Endothelial cell of umbilical vein (primary cell): ENCODE data around the gene IRF9.

Experiments used
- CTCF ChIP-seq, 2 donors: IDR thresholded peaks; 1 replicate in 1 of 2; 2 replicates in 1 of 2; pipeline ENCODE4 v1.5.1; 2011; ENCODE audit warnings: low read length in 2 of 2, mild to moderate bottlenecking in 2 of 2, moderate library complexity in 2 of 2, control low read depth in 1 of 2, inconsistent platforms in 1 of 2, low read depth in 1 of 2; ENCODE audit not compliant: insufficient read depth in 1 of 2; ENCODE audit errors: extremely low read depth in 1 of 2
- EZH2 ChIP-seq: IDR thresholded peaks from 2 replicates; pipeline ENCODE4 v1.6.1; 2012; ENCODE audit warnings: borderline replicate concordance, low read depth, mild to moderate bottlenecking, moderate library complexity, low read length, inconsistent platforms; ENCODE audit not compliant: severe bottlenecking

GRCh38 chr14:24185026-24185425 lies 24.0 kb downstream of the IRF9 start:
- TF ChIP-seq EZH2 = no peak
- TF ChIP-seq CTCF (IDR thresholded peaks at IDR 0.05; ENCODE audit: extremely low read depth in 1 of 2, insufficient read depth in 1 of 2, low read depth in 1 of 2, low read length in 2 of 2) = no peak
